SK-N-SH treated with all-trans-retinoic acid at 6 μM for 48 hours (cell line): Measurements from ENCODE around the gene LEFTY1.

Experiments
- ARNTL ChIP-seq: fragments of 450-650 bp; formaldehyde crosslinking; IDR thresholded peaks from 2 replicates; pipeline ENCODE4 v1.5.0; 2020; ENCODE audit warnings: low read depth, mild to moderate bottlenecking, moderate library complexity, borderline replicate concordance
- RARB ChIP-seq: fragments of 250-450 bp; sonication (Bioruptor Pico); IDR thresholded peaks from 2 replicates; pipeline ENCODE4 v1.8.0; 2021; ENCODE audit warnings: mild to moderate bottlenecking, moderate library complexity
- TF ChIP-seq, protein P1 (sequence below): fragments of 250-450 bp; sonication (Bioruptor Pico); IDR thresholded peaks from 2 replicates; pipeline ENCODE4 v1.5.1; 2020; ENCODE audit warnings: low read depth, mild to moderate bottlenecking, moderate library complexity
- TF ChIP-seq, protein P2 (sequence below): fragments of 250-450 bp; sonication (Bioruptor Pico); IDR thresholded peaks from 2 replicates; pipeline ENCODE4 v1.8.0; 2020; ENCODE audit warnings: mild to moderate bottlenecking, moderate library complexity, borderline replicate concordance

DNA sequence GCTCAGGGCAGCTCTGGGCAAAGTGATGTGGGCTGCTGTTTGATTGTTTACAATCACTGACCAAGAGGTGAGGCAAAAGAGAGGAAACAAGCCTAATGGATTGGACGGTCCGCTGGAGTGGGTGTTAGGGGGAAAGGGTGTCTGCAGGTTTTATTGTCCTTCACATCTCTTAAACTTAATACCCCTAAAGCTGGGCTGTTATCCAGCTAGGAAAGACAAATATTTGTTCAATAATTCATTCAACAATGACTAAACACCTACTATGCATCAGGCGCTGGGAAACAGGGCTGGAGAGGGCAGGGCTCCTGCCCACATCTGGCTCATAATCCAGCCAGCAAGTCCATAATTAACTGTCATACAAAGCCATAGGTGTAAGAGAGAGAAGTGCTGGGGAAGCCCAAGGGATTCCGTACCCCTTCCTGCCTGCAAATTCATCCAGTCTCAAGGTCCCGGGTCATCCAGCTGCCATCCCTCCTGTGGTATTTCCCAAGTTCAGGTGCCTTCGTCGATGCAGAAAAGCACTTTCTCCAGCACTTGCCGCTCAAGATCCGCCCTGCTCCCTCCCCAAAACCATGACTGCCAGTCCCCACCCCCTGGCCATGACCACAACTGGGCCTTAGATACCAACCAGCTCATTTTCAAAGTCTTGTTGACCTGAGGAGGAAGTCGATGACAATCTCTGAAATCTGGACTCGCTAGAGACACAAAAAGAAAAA is 17.4 kb downstream of the LEFTY1 start:
- TF ChIP-seq RARB (CRISPR knock-in tag): no peak
- TF ChIP-seq, protein P1, sequence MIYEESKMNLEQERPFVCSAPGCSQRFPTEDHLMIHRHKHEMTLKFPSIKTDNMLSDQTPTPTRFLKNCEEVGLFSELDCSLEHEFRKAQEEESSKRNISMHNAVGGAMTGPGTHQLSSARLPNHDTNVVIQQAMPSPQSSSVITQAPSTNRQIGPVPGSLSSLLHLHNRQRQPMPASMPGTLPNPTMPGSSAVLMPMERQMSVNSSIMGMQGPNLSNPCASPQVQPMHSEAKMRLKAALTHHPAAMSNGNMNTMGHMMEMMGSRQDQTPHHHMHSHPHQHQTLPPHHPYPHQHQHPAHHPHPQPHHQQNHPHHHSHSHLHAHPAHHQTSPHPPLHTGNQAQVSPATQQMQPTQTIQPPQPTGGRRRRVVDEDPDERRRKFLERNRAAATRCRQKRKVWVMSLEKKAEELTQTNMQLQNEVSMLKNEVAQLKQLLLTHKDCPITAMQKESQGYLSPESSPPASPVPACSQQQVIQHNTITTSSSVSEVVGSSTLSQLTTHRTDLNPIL (CRISPR knock-in tag): no peak
- TF ChIP-seq, protein P2, sequence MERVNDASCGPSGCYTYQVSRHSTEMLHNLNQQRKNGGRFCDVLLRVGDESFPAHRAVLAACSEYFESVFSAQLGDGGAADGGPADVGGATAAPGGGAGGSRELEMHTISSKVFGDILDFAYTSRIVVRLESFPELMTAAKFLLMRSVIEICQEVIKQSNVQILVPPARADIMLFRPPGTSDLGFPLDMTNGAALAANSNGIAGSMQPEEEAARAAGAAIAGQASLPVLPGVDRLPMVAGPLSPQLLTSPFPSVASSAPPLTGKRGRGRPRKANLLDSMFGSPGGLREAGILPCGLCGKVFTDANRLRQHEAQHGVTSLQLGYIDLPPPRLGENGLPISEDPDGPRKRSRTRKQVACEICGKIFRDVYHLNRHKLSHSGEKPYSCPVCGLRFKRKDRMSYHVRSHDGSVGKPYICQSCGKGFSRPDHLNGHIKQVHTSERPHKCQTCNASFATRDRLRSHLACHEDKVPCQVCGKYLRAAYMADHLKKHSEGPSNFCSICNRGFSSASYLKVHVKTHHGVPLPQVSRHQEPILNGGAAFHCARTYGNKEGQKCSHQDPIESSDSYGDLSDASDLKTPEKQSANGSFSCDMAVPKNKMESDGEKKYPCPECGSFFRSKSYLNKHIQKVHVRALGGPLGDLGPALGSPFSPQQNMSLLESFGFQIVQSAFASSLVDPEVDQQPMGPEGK (CRISPR knock-in tag): no peak
- TF ChIP-seq ARNTL: no peak
